ENCODE results near the gene SLC17A8. TPM values are rescaled to one million over a fixed set of nuclear protein-coding genes. Genes with fewer than 3 reads are reported as not detected.

SLC17A8 gene
- total and polyA plus RNA-seq, 2 donors (not counting 3 experiments of a cell fraction or from before 2014, with no cell fraction given): not detected

- Histone ChIP-seq H3K4me1 (ENCODE audit: control insufficient read depth, extremely low read depth, insufficient read depth, low read length) (no peaks in the 10 kb centered on the region), H4K20me1 (replicated peaks; ENCODE audit: control insufficient read depth, extremely low read depth, insufficient read depth, low read length) (no peaks in the 10 kb centered on the region), H3K9me1 (replicated peaks; ENCODE audit: control insufficient read depth, extremely low read depth, insufficient read depth, low read length) (no peaks in the 10 kb centered on the region), H3K27ac (ENCODE audit: insufficient read depth, low read depth, low read length) (no peak overlapping the region), H3K4me3 (replicated peaks in 1 of 3; ENCODE audit: insufficient read depth in 1 of 3, low read depth in 1 of 3, low read length in 3 of 3) (no peak overlapping the region), H3K36me3 (ENCODE audit: control insufficient read depth in 2 of 2, extremely low read depth in 1 of 2, insufficient read depth in 2 of 2, low read length in 2 of 2) (no peaks in the 10 kb centered on the region), H3K9me3 (replicated peaks; ENCODE audit: control insufficient read depth, insufficient read depth, low read length) (no peaks in the 10 kb centered on the region), H3K4me2 (ENCODE audit: insufficient read depth, low read length) (no peak overlapping the region), H3K27me3 (ENCODE audit: control insufficient read depth in 2 of 2, insufficient read depth in 2 of 2, low read length in 2 of 2) (no peaks in the 10 kb centered on the region), H3K79me2 (ENCODE audit: control insufficient read depth, insufficient read depth, low read length) (no peaks in the 10 kb centered on the region), H3K9ac (replicated peaks; ENCODE audit: extremely low read depth, insufficient read depth, low read length) (no peak overlapping the region), H2AFZ (ENCODE audit: low read depth, low read length) (no peak overlapping the region)
- DNase-seq (ENCODE audit: low read depth, low spot score) (no peak), FAIRE-seq (no peak)
- BruUV-seq (replicated peaks): no TSS peak
- CTCF ChIA-PET: interaction anchor here (1.7 kb wide), 1 partner anchor 10 kb away, joined by 5 read pairs; no protein-coding TSS in a partner anchor
- POLR2A ChIA-PET: no interaction called here
- dilution Hi-C loops (cut with MboI; ENCODE audit: extremely low pct_ligation_motif_present, low sequenced_read_pairs): no loop called here
- intact Hi-C loops (cut with micrococcal nuclease): no loop called here
- TF ChIP-seq FOS (IDR thresholded peaks at IDR 0.05; ENCODE audit: borderline replicate concordance, insufficient read depth, low read length) (no peak), EZH2 (IDR thresholded peaks at IDR 0.05; ENCODE audit: borderline replicate concordance, low read depth, low read length, severe bottlenecking) (no peak), CTCF (IDR thresholded peaks at IDR 0.05; ENCODE audit: extremely low read depth in 1 of 2, insufficient read depth in 1 of 2, low read depth in 1 of 2, low read length in 2 of 2) (no peak), JUN (IDR thresholded peaks at IDR 0.05; ENCODE audit: borderline replicate concordance, insufficient read depth, insufficient read length, low read depth) (no peak), GATA2 (IDR thresholded peaks at IDR 0.05; ENCODE audit: insufficient read depth, insufficient read length, low read depth, low read length) (no peak), MAX (IDR thresholded peaks at IDR 0.05; ENCODE audit: insufficient read depth, insufficient read length) (no peak), MYC (IDR thresholded peaks at IDR 0.05; ENCODE audit: low read depth, low read length) (no peak), POLR2A (IDR thresholded peaks at IDR 0.05; ENCODE audit: low read depth, low read length) (no peak), POLR2AphosphoS5 (IDR thresholded peaks at IDR 0.05; ENCODE audit: insufficient read depth, low read depth, low read length) (no peak)
Observed at GRCh38 chr12:100458191-100458590, 101.3 kb downstream of the SLC17A8 start.

Data from endothelial cell of umbilical vein (primary cell).